ENCODE data around the gene MICAL1.

MICAL1 gene, protein sequence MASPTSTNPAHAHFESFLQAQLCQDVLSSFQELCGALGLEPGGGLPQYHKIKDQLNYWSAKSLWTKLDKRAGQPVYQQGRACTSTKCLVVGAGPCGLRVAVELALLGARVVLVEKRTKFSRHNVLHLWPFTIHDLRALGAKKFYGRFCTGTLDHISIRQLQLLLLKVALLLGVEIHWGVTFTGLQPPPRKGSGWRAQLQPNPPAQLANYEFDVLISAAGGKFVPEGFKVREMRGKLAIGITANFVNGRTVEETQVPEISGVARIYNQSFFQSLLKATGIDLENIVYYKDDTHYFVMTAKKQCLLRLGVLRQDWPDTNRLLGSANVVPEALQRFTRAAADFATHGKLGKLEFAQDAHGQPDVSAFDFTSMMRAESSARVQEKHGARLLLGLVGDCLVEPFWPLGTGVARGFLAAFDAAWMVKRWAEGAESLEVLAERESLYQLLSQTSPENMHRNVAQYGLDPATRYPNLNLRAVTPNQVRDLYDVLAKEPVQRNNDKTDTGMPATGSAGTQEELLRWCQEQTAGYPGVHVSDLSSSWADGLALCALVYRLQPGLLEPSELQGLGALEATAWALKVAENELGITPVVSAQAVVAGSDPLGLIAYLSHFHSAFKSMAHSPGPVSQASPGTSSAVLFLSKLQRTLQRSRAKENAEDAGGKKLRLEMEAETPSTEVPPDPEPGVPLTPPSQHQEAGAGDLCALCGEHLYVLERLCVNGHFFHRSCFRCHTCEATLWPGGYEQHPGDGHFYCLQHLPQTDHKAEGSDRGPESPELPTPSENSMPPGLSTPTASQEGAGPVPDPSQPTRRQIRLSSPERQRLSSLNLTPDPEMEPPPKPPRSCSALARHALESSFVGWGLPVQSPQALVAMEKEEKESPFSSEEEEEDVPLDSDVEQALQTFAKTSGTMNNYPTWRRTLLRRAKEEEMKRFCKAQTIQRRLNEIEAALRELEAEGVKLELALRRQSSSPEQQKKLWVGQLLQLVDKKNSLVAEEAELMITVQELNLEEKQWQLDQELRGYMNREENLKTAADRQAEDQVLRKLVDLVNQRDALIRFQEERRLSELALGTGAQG

DNA sequence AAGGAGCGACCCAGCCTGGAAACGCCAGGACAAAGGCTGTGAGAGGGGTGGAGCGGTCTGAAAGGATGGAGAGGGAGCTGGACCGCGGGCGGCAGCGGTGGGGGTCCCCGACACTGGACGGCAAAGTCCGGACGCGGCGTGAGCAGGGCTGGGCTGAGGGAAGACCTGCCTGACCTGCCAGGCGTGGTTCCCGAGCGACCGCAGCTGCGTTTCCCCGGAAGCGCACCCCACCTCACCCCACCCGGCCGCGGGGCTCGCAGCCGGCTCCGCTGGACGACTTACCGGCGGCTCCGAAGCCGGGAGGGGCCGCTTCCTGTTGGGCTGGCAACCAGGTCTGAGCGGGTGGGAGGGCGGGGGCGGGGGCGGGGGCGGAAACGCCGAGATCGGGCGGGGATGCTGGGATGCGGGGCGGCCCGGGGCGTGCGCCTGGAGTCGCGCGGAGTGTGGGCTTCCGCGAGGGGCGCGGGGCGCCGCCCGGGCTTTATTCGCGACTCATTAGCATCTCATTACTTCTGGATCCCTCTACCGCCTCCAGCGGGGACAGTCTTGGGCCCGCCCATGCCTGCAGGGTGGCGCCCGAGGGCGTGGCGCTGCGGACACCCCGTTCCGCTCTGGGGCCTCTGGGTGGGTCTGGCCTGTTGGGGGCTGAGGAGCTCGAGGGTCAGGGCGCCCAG is at the start of gene MICAL1:
Gene MICAL1, minus strand, starts transcription at position 336 of the 674 bp plus-strand sequence. CDS start 1,576 bp downstream, outside the sequence.
- H3K27me3 Mint-ChIP-seq = no peaks in the 10 kb centered on the region
- peak within 1 kb of the TSS; percentile 90 for H3K27ac Mint-ChIP-seq
- H3K4me3 Mint-ChIP-seq = peak within 1 kb of the TSS; percentile 84
- no peaks in the 10 kb centered on the region for H3K9me3 Mint-ChIP-seq
- H3K4me1 Mint-ChIP-seq (ENCODE audit: low read depth) = peaks cover 76% of the 10 kb centered on the region
- H3K36me3 Mint-ChIP-seq (ENCODE audit: low read depth) = peaks cover 18% of the 10 kb centered on the region

DNA sequence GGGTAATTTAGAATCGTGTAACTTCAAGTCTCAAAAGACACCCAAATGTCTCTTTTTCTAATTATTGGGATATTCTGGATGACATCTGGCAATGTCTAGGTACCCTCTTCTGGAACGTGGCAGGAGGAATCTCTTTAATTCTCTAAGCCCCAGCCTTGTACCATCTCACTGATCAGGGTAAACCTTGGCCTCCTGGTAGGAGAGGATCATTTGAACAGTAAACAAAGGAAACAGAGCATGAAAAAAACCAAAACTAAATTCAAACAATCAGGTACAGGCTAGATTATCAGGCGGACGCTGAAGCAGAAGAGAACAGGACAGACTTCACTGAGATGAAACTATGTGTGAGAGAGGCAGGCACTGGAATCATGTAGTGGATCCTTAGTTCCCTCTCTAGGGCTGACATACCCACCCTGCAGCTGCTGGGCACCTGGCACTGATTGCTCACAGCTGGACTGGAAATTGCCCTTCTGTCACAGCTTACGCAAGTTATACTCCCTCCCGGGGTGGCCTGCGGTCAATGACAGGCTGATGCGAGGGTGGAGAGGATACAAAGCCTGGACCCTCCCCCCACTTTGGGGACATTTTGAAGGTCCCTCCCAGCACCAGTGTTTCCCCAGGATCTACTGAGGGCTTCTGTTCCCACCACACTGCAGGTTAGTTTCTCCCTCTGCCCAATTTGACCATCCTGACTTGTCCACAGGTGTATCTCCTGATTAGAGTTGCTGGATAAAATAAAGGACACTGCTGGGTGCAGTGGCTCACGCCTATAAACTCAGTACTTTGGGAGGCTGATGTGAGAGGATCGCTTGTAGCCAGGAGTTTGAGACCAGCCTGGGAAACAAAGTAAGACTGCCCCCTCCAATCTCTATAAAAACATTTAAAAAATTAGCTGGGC is 48.0 kb upstream of the MICAL1 start:
- no peaks in the 10 kb centered on the region for H3K9me3 Mint-ChIP-seq
- H3K4me1 Mint-ChIP-seq (ENCODE audit: low read depth) = no peaks in the 10 kb centered on the region
- no peaks in the 10 kb centered on the region for H3K27me3 Mint-ChIP-seq
- no peak overlapping the region for H3K27ac Mint-ChIP-seq
- H3K36me3 Mint-ChIP-seq (ENCODE audit: low read depth) = no peaks in the 10 kb centered on the region
- H3K4me3 Mint-ChIP-seq = no peak overlapping the region

DNA sequence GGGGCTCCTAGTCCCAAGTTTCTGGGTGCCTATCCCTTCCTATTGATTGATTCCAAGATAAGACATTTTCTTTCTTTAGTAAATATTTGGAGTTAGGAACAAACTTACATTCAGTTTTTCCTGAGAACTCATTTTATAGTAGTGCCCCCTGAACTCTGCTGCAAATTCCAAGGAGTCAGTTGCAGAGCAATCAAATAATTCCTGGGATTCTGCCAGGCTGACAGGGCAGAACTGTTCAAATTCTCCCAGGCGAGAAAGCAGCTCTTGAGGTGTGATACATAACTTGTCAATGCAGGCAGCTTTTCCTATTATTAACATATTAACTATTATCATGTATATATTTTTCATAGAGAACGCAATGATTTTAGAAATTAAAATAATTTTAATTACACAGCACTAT is 43.4 kb upstream of the MICAL1 start:
- Mint-ChIP-seq H3K9me3 (no peaks in the 10 kb centered on the region), H3K4me3 (no peak overlapping the region), H3K27ac (no peak overlapping the region), H3K4me1 (ENCODE audit: low read depth) (peaks cover 10% of the 10 kb centered on the region), H3K36me3 (ENCODE audit: low read depth) (no peaks in the 10 kb centered on the region), H3K27me3 (no peaks in the 10 kb centered on the region)

DNA sequence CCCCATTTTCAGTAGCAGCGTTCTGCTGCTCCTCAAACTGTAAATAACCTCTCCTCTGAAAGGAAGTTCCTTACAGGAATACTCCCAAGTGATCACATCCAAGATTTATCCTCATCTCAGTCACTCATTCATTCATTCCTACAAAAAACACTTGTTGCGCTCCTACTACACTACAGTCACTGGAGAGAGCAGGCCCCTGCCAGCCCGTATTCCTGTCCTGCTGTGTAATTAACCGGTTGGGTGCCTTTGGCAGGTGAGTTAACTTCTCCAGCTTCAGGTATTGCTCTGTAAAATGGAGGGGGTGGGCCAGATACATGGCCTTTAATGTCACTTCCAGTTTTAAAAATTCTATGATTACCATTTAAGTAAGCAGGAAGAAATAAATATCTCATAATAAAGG is 42.5 kb upstream of the MICAL1 start:
- Mint-ChIP-seq H3K4me1 (ENCODE audit: low read depth) (peaks cover 18% of the 10 kb centered on the region), H3K36me3 (ENCODE audit: low read depth) (no peaks in the 10 kb centered on the region), H3K27me3 (no peaks in the 10 kb centered on the region), H3K27ac (no peak overlapping the region), H3K4me3 (no peak overlapping the region), H3K9me3 (no peaks in the 10 kb centered on the region)

DNA sequence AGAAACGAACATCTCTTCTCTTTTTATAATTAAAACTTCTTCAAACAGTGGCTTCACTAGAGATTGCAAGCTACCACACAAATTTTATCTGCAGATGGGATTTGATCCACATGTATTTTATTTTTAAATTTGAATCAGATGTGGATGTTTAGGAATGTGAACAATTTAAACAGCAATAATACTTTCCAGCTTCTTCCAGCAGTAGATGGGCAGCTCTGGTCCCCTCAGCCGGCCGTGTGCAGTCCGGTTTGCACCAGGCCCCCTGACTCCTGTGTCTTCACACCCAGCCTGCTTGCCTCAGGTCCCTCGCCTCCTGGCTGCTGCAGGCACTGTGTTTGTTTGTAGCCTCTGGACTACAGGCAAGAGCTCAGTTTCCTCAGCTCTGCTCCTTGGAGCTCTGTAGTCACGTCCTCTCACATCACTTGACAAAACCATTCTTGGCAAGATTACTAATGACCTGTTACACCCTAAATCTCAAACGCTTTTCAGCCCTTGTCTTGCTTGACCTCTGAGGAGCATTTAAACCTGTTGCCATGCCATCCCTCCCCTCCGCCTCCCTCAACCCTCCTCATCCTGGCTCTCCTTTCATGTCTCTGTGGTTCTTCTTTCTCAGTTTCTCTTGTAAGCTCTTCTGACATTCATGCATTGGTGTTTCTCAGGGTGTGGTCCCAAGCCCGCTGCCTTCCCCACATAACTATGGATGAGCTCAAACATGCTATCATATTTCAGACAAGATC is 40.6 kb upstream of the MICAL1 start:
- Mint-ChIP-seq H3K27me3 (no peaks in the 10 kb centered on the region), H3K27ac (no peak overlapping the region), H3K4me3 (no peak overlapping the region), H3K36me3 (ENCODE audit: low read depth) (no peaks in the 10 kb centered on the region), H3K9me3 (no peaks in the 10 kb centered on the region), H3K4me1 (ENCODE audit: low read depth) (peaks cover 28% of the 10 kb centered on the region)

DNA sequence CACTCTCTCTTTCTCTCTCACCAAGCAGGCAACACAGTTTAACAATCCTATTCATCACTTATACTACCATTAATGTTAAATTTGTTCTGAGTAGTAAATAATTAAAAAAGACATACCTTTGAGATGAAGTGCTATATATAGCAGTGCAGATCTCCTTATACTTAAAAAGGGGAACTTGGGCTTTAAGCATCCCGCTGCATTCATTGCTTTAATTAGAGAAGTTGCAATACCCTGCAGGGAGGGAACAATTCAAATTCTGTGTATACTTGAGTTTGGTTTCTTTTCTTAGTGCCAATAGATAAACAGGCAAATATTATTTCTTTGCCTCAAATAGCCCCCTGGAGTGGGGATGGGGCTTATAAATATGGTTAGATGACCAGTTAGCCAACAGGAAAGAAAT is 38.3 kb upstream of the MICAL1 start:
- Mint-ChIP-seq H3K27me3 (no peaks in the 10 kb centered on the region), H3K4me3 (no peak overlapping the region), H3K36me3 (ENCODE audit: low read depth) (no peaks in the 10 kb centered on the region)

DNA sequence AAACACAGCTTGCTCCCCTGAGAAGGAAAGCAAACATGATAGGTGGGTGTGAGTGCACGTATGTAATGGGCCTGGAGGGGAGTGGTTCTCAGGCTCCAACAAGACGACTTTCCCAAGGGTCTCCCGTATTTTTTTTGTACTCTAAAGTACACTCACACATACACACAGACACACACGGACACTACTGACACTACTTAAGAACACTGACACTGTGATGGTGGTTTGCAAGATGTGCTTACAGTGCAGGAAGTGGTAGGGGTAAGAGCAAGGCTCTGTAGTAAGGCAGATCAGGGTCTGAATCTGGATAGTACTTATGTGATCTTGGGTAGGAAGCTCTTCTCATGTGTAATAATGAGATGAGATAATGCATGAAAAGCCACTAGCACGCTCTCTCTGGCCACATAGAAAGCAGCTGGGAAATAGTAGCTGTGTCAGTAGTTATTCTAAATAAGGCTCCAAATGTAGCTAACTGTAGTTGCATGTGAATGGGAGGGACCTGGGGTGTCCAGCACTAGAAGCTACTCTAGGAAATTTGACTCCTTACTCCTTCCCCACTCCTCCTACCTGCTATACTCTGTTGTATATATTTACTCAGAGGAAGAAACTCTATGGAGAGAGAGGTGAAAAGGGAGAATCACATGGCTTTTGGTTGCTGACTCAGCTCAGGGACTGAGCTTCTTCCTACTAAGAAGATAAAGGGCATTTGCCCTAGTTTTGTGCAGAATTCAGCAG is 35.8 kb upstream of the MICAL1 start:
- Mint-ChIP-seq H3K36me3 (ENCODE audit: low read depth) (no peaks in the 10 kb centered on the region), H3K27me3 (no peaks in the 10 kb centered on the region), H3K27ac (peak overlapping the region; percentile 9), H3K4me3 (peak overlapping the region; percentile 0), H3K9me3 (no peaks in the 10 kb centered on the region), H3K4me1 (ENCODE audit: low read depth) (peaks cover 35% of the 10 kb centered on the region)

More for the DNA sequence above, 38.3 kb upstream of the MICAL1 start:
- Mint-ChIP-seq H3K9me3 (no peaks in the 10 kb centered on the region), H3K4me1 (ENCODE audit: low read depth) (peaks cover 42% of the 10 kb centered on the region), H3K27ac (no peak overlapping the region)

DNA sequence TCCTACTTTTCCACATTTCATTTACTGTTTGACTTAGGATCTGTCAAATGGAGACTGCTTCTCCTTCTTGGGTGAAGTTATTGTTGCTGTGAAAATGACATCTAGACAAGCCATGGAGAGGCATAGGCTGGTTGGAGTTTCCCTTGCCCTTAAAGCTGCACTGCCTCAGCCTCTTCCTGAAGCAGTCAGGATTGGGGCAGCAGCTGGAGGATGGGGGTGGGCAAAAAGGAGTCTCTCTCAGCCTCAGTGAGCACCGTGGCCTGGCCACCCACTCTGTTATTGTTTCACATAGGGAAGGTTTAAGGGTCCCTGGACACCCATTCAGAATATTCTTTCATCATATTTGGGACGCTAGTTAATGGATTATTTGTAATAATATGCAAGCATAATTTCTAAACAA is 35.1 kb upstream of the MICAL1 start:
- no peak overlapping the region for H3K27ac Mint-ChIP-seq
- no peaks in the 10 kb centered on the region for H3K36me3 Mint-ChIP-seq (ENCODE audit: low read depth)
- H3K27me3 Mint-ChIP-seq = no peaks in the 10 kb centered on the region
- H3K4me1 Mint-ChIP-seq (ENCODE audit: low read depth) = peaks cover 35% of the 10 kb centered on the region
- H3K4me3 Mint-ChIP-seq = peak overlapping the region; percentile 0
- H3K9me3 Mint-ChIP-seq = no peaks in the 10 kb centered on the region

DNA sequence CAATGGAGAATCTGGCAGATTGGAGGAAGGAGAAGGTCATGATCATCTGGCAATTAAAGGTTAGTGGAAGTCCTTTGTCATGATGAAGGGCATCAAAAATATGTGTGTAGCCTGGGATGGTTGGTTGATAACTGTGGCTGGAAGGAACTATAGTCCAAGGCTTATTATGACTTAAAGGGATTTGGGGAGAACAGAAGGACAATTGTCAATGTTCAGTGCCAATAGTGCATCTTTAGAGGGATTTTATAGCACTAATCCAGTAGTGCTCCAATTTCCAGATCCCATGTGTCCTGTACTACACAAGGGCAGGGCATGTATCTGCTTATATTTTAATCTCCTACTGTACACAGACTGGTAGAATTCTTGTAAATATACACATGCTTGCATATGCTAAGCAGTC is 32.4 kb upstream of the MICAL1 start:
- H3K27ac Mint-ChIP-seq = no peak overlapping the region
- H3K4me3 Mint-ChIP-seq = no peak overlapping the region
- peaks cover 37% of the 10 kb centered on the region for H3K4me1 Mint-ChIP-seq (ENCODE audit: low read depth)
- no peaks in the 10 kb centered on the region for H3K27me3 Mint-ChIP-seq
- no peaks in the 10 kb centered on the region for H3K9me3 Mint-ChIP-seq
- no peaks in the 10 kb centered on the region for H3K36me3 Mint-ChIP-seq (ENCODE audit: low read depth)

DNA sequence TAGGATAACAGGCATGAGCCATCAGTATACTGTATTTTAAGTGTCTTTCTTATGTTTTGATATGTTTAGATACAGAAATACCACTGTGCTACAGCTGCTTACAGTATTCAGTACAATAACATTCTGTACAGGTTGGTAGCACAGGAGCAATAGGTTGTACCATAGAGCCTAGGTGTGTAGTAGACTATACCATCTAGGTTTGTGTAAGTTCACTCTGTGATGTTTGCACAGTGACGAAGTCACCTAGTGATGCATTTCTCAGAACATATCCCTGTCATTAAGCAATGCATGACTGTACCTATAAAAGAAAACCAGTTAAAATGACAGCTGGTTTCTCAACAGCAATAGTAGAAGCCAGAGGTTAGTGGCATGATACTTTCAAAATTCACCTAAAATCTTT is 30.5 kb upstream of the MICAL1 start:
- no peak overlapping the region for H3K4me3 Mint-ChIP-seq
- H3K27ac Mint-ChIP-seq = no peak overlapping the region
- H3K36me3 Mint-ChIP-seq (ENCODE audit: low read depth) = peaks cover 11% of the 10 kb centered on the region
- H3K4me1 Mint-ChIP-seq (ENCODE audit: low read depth) = peaks cover 38% of the 10 kb centered on the region
- no peaks in the 10 kb centered on the region for H3K27me3 Mint-ChIP-seq
- H3K9me3 Mint-ChIP-seq = no peaks in the 10 kb centered on the region

DNA sequence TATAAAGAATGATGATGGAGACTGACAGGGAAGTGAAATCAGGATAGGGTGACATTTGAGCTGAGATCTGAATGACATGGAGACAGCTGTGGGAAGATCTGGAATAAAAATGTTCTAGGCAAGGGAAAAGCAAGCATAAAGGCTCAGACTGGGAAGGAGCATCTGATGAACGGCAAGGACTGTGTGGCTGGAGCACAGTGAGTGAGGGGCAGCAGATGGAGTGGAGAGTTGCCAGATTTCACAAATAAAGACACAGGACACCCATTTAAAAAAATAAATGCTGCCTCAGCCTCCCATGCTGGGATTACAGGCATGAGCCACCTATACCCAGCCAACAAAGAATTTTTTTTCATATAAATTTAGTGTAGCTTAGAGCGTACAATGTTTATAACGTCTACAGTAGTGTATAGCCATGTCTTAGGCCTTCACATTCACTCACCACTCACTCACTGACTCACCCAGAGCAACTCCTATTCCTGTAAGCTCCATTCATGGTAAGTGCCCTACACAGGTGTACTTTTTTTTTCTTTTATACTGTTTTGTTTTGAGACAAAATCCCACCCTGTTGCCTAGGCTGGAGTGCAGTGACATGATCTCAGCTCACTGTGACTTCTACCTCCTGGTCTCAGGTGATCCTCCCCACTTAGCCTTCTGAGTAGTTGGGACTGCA is 29.8 kb upstream of the MICAL1 start:
- Mint-ChIP-seq H3K36me3 (ENCODE audit: low read depth) (peaks cover 16% of the 10 kb centered on the region), H3K27me3 (no peaks in the 10 kb centered on the region), H3K27ac (no peak overlapping the region), H3K9me3 (no peaks in the 10 kb centered on the region), H3K4me3 (no peak overlapping the region), H3K4me1 (ENCODE audit: low read depth) (peaks cover 38% of the 10 kb centered on the region)

DNA sequence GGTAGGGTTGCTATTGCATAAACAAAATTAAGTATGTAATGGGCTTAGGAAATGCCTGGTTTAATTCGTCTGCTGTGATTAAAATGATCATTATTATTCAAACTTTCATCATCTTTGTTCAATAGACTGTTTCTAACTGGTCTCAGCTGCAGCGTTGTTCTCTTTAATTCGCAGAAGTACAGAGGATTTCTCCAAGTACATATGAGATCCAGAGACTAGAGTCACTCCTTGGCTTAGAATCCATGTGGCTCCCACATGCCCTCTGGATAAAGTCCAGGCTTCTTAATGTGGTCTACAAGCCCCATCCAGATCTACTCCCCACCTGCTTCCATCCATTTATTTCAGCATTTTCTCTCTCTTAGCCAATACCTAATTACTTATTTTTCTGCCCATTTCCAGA is 28.6 kb upstream of the MICAL1 start:
- peaks cover 27% of the 10 kb centered on the region for H3K36me3 Mint-ChIP-seq (ENCODE audit: low read depth)
- no peaks in the 10 kb centered on the region for H3K27me3 Mint-ChIP-seq
- H3K9me3 Mint-ChIP-seq = no peaks in the 10 kb centered on the region
- H3K4me1 Mint-ChIP-seq (ENCODE audit: low read depth) = peaks cover 42% of the 10 kb centered on the region
- no peak overlapping the region for H3K27ac Mint-ChIP-seq
- peak overlapping the region; percentile 76 for H3K4me3 Mint-ChIP-seq
